ENCODE measurements around the gene ADGRL3. TPM values are rescaled to one million over a fixed set of nuclear protein-coding genes. Genes with fewer than 3 reads are reported as not detected.
"Not testable (repeated sequence)": the region's sequence is repeated elsewhere in the genome, so short reads cannot be mapped to it uniquely, and the experiment has no call there.

The ADGRL3 gene
- total RNA-seq, 1 donor from 2014 or later: 34.5 TPM

DNA sequence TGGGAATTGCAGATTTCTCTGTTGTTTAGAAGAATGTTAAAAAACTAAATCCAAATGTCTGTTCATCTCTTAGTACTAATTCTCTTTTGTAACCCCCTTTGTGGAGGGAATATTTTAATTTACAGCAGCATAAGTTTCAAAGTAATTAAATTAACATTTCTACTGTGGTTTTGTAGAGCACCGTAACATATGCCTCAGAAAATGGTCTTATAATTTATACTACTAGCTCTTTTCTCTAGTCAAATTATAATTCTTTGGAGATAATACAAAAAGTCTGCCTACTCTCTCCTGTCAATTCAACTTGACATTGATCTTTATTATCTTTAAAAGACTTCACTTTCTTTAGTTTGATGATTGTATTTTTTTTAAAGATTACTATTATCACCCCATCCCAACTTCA is 759.0 kb downstream of the ADGRL3 start:
- DNase-seq (ENCODE audit: low read depth, low spot score): no peak
- TF ChIP-seq, protein P1, sequence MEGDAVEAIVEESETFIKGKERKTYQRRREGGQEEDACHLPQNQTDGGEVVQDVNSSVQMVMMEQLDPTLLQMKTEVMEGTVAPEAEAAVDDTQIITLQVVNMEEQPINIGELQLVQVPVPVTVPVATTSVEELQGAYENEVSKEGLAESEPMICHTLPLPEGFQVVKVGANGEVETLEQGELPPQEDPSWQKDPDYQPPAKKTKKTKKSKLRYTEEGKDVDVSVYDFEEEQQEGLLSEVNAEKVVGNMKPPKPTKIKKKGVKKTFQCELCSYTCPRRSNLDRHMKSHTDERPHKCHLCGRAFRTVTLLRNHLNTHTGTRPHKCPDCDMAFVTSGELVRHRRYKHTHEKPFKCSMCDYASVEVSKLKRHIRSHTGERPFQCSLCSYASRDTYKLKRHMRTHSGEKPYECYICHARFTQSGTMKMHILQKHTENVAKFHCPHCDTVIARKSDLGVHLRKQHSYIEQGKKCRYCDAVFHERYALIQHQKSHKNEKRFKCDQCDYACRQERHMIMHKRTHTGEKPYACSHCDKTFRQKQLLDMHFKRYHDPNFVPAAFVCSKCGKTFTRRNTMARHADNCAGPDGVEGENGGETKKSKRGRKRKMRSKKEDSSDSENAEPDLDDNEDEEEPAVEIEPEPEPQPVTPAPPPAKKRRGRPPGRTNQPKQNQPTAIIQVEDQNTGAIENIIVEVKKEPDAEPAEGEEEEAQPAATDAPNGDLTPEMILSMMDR (conservative IDR thresholded peaks at IDR 0.05): no peak
- H3K4me1 Mint-ChIP-seq: no peaks in the 10 kb centered on the region
- peaks cover 16% of the 10 kb centered on the region for H3K9me3 Mint-ChIP-seq
- no peak overlapping the region for H3K4me3 Mint-ChIP-seq
- H3K27ac Mint-ChIP-seq (ENCODE audit: unreplicated experiment): no peak overlapping the region
- peaks cover 16% of the 10 kb centered on the region for H3K36me3 Mint-ChIP-seq (ENCODE audit: low read depth)
- no peaks in the 10 kb centered on the region for H3K27me3 Mint-ChIP-seq (ENCODE audit: low read depth)

DNA sequence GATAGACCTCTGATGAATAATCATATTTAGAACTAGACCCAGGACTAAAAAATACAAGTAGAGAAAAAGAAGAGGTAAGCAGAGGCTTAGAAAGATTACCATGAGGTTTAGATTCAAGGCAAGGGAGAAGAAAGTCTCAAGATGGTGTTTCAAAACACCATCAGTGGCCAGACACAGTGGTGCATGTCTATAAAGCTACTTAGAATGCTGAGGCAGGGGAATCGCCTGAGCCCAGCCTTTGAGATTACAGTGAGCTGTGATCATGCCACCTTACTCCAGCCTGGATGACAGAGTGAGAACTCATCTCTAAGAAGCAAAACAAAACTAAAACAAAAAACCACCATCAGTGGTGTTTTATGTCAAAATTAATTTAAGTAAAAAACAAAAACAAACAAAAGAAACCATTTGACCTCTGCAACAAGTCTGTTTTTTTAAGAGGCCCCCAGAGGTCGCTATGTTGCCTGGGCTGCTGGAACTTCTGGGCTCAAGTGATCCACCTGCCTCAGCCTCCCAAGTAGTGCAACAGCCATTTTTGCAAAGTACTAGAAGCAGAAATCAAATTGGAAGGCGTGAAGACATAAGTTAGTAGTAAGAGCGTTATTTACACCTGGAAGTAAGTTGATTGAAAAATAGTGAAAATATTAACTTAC is 784.3 kb downstream of the ADGRL3 start:
- DNase-seq (ENCODE audit: low read depth, low spot score): no peak
- TF ChIP-seq, protein P1 (conservative IDR thresholded peaks at IDR 0.05): no peak
- Mint-ChIP-seq H3K4me1 (no peaks in the 10 kb centered on the region), H3K4me3 (no peak overlapping the region), H3K27me3 (ENCODE audit: low read depth) (no peaks in the 10 kb centered on the region), H3K36me3 (ENCODE audit: low read depth) (peaks cover 6% of the 10 kb centered on the region), H3K9me3 (peaks cover 2% of the 10 kb centered on the region), H3K27ac (ENCODE audit: unreplicated experiment) (no peak overlapping the region)

DNA sequence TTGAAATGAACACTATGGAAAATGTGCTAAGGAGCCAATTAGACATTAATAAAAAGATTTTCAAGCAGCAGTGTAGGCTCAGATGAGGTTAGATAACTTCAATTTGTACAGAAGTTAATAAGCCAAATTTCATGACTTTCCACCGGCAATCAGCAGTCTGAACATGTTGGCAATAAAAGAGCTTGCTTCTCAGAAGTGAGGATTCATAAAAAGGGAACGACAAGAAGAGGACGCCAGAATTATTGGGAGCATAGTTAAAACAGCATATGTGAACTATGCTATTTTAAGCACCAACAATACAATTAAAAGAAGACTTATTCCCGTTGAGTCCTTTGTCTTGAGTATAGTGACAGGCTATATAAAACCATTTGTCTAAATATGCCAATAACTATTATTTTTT is 785.3 kb downstream of the ADGRL3 start:
- Mint-ChIP-seq H3K4me1 (no peaks in the 10 kb centered on the region), H3K9me3 (no peaks in the 10 kb centered on the region), H3K4me3 (no peak overlapping the region), H3K36me3 (ENCODE audit: low read depth) (peaks cover under 1% of the 10 kb centered on the region), H3K27ac (ENCODE audit: unreplicated experiment) (no peak overlapping the region), H3K27me3 (ENCODE audit: low read depth) (no peaks in the 10 kb centered on the region)
- no peak for DNase-seq (ENCODE audit: low read depth, low spot score)
- TF ChIP-seq, protein P1 (conservative IDR thresholded peaks at IDR 0.05): no peak

DNA sequence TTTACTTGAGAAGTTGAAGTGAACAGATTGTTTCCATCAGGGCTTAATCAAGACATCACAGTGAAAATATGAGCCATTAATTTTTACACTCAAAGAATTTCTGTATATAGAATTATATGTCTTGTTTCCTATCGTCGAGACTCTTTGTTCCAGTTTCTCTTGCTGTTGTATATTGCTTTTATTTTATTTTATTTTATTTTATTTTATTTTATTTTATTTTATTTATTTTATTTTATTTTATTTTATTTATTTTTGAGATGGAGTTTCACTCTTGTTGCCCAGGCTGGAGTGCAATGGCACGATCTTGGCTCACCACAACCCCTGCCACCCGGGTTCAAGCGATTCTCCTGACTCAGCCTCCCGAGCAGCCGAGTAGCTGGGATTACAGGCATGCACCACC is 786.8 kb downstream of the ADGRL3 start:
- H3K27me3 Mint-ChIP-seq (ENCODE audit: low read depth); DNase-seq (ENCODE audit: low read depth, low spot score); H3K4me3 Mint-ChIP-seq; H3K27ac Mint-ChIP-seq (ENCODE audit: unreplicated experiment); H3K4me1 Mint-ChIP-seq; H3K9me3 Mint-ChIP-seq; H3K36me3 Mint-ChIP-seq (ENCODE audit: low read depth): not testable (repeated sequence)

DNA sequence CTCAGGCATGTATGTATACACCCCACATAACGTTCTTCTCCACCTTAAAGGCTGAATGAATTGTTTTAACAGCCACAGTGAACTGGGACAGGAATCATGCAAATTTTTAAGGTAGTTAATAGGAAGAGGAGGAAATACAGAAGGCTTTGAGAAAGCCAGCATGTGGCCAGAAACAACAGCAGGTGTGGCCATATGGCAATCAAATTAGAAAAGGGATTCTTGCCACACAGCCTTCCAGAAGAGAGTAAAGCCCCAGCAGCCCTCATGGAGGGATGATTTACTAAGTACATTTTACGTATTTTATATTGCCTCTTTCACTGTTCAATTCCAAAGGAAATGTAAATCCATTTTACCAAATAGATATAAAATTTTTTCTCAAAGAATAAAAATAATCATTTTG is 792.2 kb downstream of the ADGRL3 start:
- peaks cover 10% of the 10 kb centered on the region for H3K4me1 Mint-ChIP-seq
- TF ChIP-seq, protein P1 (conservative IDR thresholded peaks at IDR 0.05): no peak
- H3K27ac Mint-ChIP-seq (ENCODE audit: unreplicated experiment): no peak overlapping the region
- no peaks in the 10 kb centered on the region for H3K9me3 Mint-ChIP-seq
- DNase-seq (ENCODE audit: low read depth, low spot score): no peak
- no peak overlapping the region for H3K4me3 Mint-ChIP-seq
- H3K27me3 Mint-ChIP-seq (ENCODE audit: low read depth): no peaks in the 10 kb centered on the region
- no peaks in the 10 kb centered on the region for H3K36me3 Mint-ChIP-seq (ENCODE audit: low read depth)

DNA sequence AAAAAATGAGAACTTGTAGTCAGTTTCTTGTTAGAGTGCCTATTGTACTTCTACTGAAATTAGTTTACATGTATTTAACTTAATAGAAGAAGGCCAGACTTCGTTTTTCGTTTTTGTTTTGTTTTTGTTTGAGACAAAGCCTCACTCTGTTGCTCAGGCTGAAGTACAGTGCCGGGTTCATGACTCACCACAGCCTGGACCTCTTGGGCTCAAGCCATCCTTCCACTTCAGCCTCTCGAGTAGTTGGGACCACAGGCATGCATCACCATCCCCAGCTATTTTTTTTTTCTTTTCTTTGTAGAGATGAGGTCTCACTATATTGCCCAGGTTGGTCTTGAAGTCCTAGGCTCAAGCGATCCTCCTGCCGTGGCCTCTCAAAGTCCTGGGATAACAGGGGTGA is 793.9 kb downstream of the ADGRL3 start:
- H3K27me3 Mint-ChIP-seq (ENCODE audit: low read depth): no peaks in the 10 kb centered on the region
- peaks cover 10% of the 10 kb centered on the region for H3K4me1 Mint-ChIP-seq
- no peaks in the 10 kb centered on the region for H3K9me3 Mint-ChIP-seq
- H3K27ac Mint-ChIP-seq (ENCODE audit: unreplicated experiment): no peak overlapping the region
- H3K36me3 Mint-ChIP-seq (ENCODE audit: low read depth): no peaks in the 10 kb centered on the region
- no peak for DNase-seq (ENCODE audit: low read depth, low spot score)
- TF ChIP-seq, protein P1 (conservative IDR thresholded peaks at IDR 0.05): no peak
- no peak overlapping the region for H3K4me3 Mint-ChIP-seq
